Measurements from ENCODE around the gene HOXA5.

HOXA5 gene

DNA sequence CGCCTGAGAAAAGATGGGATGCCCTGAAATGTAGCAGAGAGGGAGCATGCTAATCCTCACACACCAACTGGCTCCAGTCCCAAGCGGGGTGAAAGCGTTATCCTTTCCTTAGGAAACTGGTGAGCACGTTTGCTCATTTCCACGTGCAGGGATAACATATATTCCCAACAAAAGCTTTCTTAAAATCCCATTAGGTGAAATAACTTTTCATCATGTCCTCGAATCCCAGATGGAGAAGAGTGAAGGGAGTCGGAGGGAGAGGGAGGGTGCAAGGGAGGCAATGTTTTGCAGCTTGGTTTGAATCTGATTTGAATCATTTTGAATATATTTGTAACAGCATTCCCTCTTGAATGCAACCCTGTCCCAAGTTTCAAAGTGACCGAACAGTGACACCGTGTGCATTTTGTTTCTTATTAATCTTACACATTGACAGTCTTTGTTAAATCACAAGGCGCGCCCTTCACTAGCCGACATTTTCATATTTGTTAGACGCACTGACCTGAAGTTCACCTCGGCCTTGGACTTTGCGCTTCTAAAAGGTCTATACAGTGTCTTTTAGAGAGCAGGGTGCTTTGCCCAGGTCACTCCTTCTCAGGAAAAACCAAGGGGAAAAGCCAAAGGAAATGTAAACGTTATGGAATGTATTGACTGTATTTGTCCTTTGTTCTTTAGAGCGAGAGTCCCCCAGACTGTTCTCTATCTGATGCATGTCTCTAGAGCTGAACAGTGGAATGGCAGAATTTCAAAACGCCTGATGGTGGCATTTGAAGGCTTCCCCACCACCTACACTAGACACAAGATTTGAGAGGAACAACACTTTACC, 9.9 kb downstream of the HOXA5 start:
- no peak for DNase-seq (ENCODE audit: low spot score)

GRCh38 chr7:27132978-27133377, 10.5 kb downstream of the HOXA5 start:
- DNase-seq (ENCODE audit: low spot score), result no peak

GRCh38 chr7:27132214-27132613, 11.3 kb downstream of the HOXA5 start:
- DNase-seq (ENCODE audit: low spot score), result no peak

- DNase-seq (ENCODE audit: low spot score), result no peak
These were observed 12.1 kb downstream of the HOXA5 start for GRCh38 chr7:27131390-27131819.

DNA sequence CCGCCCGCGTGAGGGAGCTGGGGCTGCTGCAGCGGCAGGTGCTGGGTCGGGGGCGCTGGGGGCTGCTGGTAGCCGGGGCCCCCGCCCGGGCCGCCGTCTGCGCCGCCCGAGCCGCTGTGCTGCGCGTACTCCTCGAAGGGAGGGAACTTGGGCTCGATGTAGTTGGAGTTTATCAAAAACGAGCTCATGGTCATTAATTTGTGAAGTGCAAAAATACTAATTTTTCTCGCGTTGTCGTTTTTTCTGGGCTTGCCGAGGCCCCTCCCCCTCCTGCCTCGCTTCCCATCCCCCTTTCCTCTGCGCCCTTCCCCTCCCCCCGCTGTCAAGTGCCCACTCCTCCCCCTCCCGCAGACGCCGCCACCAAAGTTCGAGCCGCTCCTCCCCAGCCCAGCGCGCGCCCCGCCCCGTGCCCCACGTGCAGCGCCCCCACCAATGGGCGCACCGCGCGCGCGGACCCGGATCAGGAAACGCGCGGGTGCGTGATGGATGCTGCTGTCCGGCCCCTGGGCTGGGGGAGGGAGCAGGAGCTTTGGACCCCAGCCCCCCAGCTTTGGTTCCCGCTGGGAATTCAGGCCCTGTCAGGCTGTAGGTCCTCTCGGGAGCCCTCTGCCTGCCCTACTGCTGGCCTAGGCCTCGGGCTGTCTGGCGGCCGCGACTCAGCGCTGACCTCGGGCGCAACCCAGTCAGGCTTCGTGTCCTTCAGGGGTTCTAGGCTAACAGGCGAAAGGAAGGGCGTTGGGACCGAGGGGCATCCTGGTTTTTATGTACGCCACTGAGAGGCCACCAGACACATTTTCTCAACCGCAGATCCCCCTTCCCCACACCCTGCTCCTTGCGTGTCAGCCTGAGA, 12.7 kb downstream of the HOXA5 start, which contains the start of gene HOXA4:
Gene HOXA4 (minus strand): TSS at position 218 of the 850 bp plus-strand sequence. CDS start 24 bp downstream, at position 194.
- peak; percentile 69 for DNase-seq (ENCODE audit: low spot score)

DNA sequence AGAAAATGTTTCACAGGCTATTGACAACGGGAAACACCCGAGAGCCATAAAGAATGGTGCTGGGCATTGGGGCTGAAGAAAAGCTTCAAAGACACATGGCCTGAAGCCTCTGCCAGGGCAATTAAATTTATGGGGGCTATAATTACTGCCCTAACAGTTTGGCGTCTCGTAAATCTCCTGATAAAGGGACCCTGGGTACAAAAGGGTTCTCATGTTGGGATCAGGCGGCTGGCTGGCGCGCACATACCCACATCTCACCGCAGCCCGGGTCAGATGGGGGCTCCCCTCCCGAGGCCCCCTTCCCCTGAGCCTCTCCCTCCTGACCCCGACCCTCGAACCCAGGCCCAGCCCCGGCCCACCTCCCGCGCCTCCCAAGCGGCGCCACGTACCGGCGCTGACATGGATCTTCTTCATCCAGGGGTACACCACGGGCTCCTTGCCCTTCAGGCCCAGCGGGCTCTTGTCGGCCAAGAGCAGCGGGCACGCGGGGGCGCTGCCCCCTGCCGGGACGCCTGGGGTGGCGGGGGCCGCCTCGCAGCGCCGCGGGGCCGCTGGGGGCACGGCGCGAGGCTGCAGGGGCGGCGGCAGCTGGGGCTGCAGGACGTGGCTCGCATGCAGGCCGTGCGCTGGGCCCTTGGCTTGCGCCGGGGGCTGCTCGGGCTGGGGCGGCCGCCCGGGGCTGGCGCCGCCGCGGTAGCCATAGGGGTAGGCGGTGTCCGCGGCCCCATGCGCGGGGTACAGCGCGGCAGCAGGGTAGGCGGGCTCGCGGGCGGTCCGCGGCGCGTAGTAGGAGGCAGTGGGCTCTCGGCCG, 13.5 kb downstream of the HOXA5 start:
- DNase-seq (ENCODE audit: low spot score), result no peak

DNA sequence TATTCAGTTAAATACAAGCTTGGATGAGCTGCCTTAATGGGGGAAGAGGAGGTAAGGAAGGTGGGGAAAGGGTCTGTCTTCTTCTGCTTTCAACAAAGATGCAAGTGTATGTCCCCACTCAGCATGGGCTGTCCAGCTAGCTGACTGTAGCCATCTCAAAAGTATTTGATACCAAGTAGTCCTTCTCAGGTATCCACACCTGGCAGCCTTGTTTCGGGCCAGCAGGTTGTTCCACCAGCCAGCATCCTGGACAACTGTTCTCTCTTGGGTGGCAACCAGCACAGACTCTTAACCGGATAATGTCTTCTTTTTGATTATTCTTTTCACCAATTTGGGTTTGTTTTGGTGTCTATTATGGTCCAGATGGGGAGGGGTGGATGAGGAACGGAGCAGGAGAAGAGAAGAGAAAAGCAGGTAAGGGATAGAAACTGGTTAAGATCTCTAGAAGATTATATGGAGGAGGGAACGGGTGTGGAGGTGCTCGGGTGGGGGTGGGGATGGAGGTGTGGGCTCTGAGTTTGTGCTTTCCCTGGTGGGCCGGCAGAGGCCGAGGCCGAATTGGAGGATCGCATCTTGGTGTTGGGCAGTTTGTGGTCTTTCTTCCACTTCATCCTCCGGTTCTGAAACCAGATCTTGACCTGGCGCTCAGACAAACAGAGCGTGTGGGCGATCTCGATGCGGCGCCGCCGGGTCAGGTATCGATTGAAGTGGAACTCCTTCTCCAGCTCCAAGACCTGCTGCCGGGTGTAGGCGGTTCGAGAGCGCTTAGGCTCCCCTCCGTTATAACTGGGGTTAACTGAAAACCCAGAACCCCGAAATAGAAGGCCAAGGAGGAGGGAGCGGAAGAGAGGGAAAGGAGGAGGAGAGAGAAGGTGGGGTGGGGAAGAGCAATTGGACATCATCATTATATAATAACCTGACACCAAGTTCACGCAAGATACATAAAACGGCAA, 14.4 kb downstream of the HOXA5 start:
- DNase-seq (ENCODE audit: low spot score), result no peak

- no peak for DNase-seq (ENCODE audit: low spot score)
These were observed 15.4 kb downstream of the HOXA5 start for GRCh38 chr7:27128034-27128433.

- DNase-seq (ENCODE audit: low spot score), result no peak
These were observed 16.7 kb downstream of the HOXA5 start for GRCh38 chr7:27126596-27127327.

DNA sequence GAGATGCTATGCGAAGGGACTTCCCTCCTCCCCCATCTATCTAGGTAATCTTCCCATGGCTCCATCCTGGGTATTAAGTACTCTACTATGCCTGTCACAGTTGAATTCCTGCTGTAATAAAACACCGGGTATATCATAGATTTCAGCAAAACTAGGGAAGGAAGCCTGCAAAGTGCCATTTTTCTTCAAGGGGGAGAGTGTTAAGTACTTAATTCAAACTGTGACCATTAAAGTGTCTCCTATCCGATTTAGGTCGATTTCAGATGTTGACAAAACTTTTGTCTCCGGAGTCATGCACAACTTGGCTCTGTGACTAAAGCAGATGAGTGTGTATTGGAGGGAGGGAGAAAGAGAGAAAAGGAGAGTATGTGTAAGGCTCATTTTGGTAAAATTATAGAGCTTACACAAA, 17.5 kb downstream of the HOXA5 start:
- no peak for DNase-seq (ENCODE audit: low spot score)

DNA sequence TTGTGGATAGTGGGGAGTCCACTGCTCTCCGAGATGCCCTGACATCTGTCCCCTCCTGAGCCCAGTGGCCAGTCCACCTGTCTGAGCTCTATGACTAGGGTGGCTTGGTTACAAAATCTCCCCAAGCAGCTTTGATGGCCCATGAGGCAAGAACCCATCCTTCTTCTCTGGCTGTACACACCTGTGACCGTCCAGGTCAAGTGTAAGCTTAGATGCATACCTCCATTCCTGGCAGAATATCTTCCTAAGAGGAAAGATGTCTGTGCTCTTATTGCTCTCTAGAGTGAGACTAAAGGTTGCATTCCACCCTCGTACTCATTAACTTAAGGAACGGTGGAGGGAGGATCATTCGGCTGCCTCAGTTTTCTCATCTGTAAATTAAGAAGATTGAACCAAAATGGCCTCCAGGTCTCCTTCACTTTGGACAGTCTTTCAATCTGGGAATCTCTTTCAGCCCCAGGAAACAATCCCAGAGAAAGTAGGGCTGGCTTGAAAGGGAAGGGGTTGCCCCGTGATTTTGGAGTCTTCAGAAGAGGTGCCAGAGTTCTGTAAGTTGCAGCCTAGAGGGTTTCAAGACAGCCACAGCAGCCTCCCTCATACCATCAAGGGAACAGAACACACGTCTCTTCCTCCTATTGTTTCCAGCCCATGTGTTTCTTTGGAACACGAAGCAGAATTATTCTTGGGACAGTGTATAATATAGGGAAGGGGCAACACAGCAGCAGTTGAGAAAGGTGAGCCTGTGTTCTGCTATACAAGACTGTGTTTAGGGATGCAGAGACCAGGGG, 18.4 kb downstream of the HOXA5 start:
- no peak for DNase-seq (ENCODE audit: low spot score)

GRCh38 chr7:27124096-27124901, 19.2 kb downstream of the HOXA5 start:
- no peak for DNase-seq (ENCODE audit: low spot score)

DNA sequence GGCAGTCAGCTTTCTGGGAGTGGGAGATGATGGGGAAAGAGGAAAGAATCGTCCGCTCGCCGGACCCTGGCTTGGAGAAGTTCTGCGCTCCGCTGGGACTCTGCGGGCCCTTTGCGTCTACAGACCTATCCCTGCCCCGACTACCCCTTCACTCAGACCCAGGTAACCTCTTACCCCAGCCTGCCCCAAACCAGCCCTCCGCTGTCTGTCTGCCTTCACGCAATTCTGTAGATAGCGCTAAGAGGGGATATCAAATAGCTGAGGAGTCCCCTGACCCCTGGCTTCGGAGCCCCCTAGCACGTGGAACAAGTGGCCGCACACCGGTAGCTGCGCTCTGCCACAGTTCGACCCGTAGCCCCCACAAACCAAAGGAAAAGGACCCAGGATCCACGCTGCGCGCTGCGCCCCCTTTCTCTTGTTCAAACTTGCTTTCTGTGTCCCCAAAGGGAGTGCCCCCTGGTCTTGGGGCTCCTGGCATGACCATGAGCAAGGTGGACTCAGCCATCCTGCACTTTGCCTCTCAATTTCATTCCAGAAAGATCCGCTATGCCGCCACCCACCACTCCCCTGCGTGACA, 19.9 kb downstream of the HOXA5 start:
- DNase-seq (ENCODE audit: low spot score), result no peak

DNA sequence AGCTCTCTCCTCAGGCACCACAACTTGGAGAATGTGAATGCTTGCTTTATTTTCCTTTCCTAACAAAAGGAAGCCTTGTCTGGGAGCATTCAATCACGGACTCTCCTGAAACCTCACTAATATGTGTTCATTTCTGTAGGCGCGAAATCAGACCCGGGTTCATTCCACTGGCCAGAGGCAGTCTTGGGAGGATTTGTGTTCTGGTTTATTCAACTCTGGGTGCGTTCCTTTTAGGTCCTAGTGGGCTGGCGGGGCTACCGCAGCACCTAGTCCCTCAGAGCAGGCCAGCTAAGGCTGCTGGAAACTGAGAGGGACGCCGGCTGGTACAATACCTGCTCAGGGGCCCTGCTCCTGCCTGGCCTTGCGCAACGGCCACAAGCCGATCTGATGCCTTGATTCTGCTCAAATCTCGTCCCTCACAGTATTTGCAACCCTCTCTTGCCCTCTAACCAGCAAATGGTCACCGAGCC, 20.4 kb downstream of the HOXA5 start:
- no peak for DNase-seq (ENCODE audit: low spot score)

DNA sequence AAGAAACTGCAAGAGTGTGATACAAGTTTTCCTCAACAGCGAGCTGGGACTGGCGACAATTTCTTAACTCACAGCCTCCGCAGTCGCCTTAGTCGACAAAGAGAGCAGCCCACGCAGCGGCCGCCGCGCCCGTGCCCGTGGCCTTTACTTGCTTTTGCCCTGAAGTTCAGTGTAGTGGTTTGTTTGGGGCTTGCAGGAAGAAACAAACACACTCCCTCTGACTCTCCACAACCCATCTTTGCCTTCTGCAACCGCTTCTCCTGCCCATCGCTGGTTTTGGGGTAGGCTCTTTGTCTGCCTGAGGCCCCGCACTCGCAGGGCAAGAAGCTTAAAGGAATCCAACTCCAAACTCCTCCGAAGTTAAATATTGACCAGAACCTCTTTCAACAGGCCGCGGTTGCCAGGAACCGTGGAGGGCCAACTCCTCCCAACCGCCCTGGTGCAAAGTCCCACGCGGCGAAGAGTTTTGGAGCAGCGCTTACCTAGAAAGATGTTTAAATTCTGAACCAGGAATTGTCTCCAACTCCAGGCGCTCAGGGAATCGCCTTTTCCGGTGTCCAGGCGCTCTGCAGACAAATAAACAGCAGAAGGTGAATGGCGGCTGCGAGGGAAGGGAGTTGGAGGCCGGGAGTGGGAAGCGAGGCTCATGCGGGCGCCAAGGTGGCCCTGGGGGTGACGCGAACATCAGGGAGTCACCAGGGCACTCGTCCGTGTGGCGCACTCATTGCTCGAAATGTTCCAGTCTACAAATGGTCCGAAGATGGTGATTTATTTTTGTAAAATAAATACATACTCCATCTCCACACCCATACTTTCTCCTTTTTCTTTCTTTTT, 21.2 kb downstream of the HOXA5 start:
- DNase-seq (ENCODE audit: low spot score), result no peak

DNA sequence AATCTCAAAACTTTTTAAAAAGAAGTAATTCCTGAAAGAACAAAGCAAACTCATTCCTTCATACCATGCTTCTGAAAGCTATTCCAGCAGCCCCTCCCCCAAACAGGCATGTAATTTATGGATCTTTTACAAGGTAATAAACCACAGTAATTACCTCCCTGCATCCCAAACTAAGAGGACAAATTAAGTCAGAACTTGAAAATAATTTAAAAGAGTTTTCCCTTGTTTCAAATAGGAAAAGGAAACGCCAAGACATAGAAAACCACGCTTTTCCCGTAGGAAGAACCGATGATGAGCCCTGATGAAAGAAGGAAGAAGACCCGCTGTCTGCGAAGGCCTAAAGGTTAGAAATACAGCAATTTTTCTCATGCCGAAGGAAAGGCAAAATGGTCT, 21.8 kb downstream of the HOXA5 start:
- no peak for DNase-seq (ENCODE audit: low spot score)

GRCh38 chr7:27119412-27119911, 24.0 kb downstream of the HOXA5 start:
- no peak for DNase-seq (ENCODE audit: low spot score)

Measured in CD4-positive, alpha-beta T cell treated with Interleukin-15 for 4 hours (primary cell).